K562 (cell line): ENCODE results near the gene PRPF38A. TPM values are rescaled to one million over a fixed set of nuclear protein-coding genes. Genes with fewer than 3 reads are reported as not detected.

Experiments used
- CCNT2 ChIP-seq: IDR thresholded peaks from 2 replicates; pipeline ENCODE4 v1.6.1; 2011; ENCODE audit warnings: borderline replicate concordance, low read depth, mild to moderate bottlenecking, moderate library complexity, mixed read lengths, low read length; ENCODE audit not compliant: insufficient read length; ENCODE audit errors: extremely low read depth
- GTF2A2 ChIP-seq: IDR thresholded peaks from 2 replicates; pipeline ENCODE4 v1.6.1; 2016; ENCODE audit warnings: mild to moderate bottlenecking, missing genetic modification characterization, missing compliant biosample characterization
- PTBP1 ChIP-seq: fragments of 200-400 bp; formaldehyde crosslinking; IDR thresholded peaks from 2 replicates; pipeline ENCODE4 v1.6.1; 2017; ENCODE audit warnings: low read depth, low read length
- ZNF644 ChIP-seq: fragments of 200-800 bp; sonication (Bioruptor generic); IDR thresholded peaks from 2 replicates; pipeline ENCODE4 v1.6.1; 2016; ENCODE audit warnings: low read depth, missing genetic modification characterization, missing compliant biosample characterization
- polyA plus RNA-seq, 8 experiments: library from polyadenylated mRNA; depleted of rRNA in 4 of 8; stranded (reverse) in 5 of 8; unstranded in 3 of 8; fragments of >200 nt; fragmentation: Nextera tagmentation in 2 of 8; fragmentation: Illumina TruSeq in 1 of 8; extraction: Ambion mirVana in 2 of 8; extraction: Trizol in 1 of 8; gene quantifications; 2 replicates each; pipeline versions ENCODE4 v1.2.1 to v1.2.3, GENCODE V29; 2011 to 2014; ENCODE audit warnings: inconsistent platforms in 1 of 8, missing spikeins in 1 of 8
- total RNA-seq, 7 experiments: library from RNA; depleted of rRNA in 6 of 7; stranded (reverse); fragments of >200 nt in 6 of 7; fragmentation: Illumina TruSeq in 2 of 7; extraction: Trizol in 2 of 7; gene quantifications; 2 replicates each; pipeline versions ENCODE4 v1.2.1 to v1.2.3, GENCODE V29; 2011 to 2021; ENCODE audit warnings: low replicate concordance in 1 of 7
- TF ChIP-seq, protein P1 (sequence below): fragments of 200-800 bp; sonication (Bioruptor generic); IDR thresholded peaks from 2 replicates; pipeline ENCODE4 v1.6.1; 2016; ENCODE audit warnings: missing genetic modification characterization, missing compliant biosample characterization

Gene PRPF38A
- total and polyA plus RNA-seq, 9 of the 15 experiments (the other 6 are each of a cell fraction or from before 2014, with no cell fraction given) = 53.6 to 198 (median 89.2) TPM

DNA sequence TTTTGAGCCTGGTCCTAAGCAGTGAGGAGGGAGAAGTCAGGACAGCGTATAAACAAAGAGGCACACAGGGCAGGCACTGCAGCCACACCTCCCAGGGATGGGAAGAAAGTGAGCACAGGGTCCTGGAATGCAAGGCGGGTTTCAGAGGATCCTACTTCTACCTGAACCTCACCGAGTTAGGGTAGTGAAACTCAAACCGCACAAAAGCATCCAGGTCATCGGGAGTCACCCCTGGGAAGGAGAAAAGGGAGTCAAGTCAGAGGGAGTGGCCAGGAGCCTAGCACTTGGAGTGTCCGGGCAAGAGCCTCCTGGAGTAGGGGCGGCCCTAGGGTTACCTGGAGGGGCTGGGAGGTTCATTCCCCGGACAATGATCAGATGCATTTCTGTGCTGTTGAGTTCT is 49.0 kb upstream of the PRPF38A start (continued):
- TF ChIP-seq PTBP1 = no peak
- TF ChIP-seq, protein P1, sequence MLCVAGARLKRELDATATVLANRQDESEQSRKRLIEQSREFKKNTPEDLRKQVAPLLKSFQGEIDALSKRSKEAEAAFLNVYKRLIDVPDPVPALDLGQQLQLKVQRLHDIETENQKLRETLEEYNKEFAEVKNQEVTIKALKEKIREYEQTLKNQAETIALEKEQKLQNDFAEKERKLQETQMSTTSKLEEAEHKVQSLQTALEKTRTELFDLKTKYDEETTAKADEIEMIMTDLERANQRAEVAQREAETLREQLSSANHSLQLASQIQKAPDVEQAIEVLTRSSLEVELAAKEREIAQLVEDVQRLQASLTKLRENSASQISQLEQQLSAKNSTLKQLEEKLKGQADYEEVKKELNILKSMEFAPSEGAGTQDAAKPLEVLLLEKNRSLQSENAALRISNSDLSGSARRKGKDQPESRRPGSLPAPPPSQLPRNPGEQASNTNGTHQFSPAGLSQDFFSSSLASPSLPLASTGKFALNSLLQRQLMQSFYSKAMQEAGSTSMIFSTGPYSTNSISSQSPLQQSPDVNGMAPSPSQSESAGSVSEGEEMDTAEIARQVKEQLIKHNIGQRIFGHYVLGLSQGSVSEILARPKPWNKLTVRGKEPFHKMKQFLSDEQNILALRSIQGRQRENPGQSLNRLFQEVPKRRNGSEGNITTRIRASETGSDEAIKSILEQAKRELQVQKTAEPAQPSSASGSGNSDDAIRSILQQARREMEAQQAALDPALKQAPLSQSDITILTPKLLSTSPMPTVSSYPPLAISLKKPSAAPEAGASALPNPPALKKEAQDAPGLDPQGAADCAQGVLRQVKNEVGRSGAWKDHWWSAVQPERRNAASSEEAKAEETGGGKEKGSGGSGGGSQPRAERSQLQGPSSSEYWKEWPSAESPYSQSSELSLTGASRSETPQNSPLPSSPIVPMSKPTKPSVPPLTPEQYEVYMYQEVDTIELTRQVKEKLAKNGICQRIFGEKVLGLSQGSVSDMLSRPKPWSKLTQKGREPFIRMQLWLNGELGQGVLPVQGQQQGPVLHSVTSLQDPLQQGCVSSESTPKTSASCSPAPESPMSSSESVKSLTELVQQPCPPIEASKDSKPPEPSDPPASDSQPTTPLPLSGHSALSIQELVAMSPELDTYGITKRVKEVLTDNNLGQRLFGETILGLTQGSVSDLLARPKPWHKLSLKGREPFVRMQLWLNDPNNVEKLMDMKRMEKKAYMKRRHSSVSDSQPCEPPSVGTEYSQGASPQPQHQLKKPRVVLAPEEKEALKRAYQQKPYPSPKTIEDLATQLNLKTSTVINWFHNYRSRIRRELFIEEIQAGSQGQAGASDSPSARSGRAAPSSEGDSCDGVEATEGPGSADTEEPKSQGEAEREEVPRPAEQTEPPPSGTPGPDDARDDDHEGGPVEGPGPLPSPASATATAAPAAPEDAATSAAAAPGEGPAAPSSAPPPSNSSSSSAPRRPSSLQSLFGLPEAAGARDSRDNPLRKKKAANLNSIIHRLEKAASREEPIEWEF = no peak
- no peak for TF ChIP-seq ZNF644 (tag)
- TF ChIP-seq GTF2A2 (tag) = no peak
- TF ChIP-seq CCNT2 = no peak
